IMR-90 (cell line): Measurements from ENCODE around the gene INTS11. TPM values are rescaled to one million over a fixed set of nuclear protein-coding genes. Genes with fewer than 3 reads are reported as not detected.
A peak's percentile ranks its signal among the peaks of the same experiment; 100 is the strongest.

Source experiments
- ATAC-seq: fragments of 200-7000 bp; cut with Tn5 transposase; 2 replicates; pipeline ENCODE4 v1.9.1; 2020; ENCODE audit warnings: low read depth, mild to moderate bottlenecking, moderate library complexity
- BruUV-seq: library from RNA; stranded (reverse); fragments of 400-500 nt; replicated peaks from 2 replicates; lab custom pipeline; 2021; lab: Mats Ljungman, UMichigan
- CTCF ChIA-PET: fragments of 300-600 bp; formaldehyde crosslinking; extraction: SDS; loops from one replicate; lab custom pipeline; 2021; ENCODE audit warnings: antibody characterized with exemption; lab: Yijun Ruan, JAX
- POLR2A ChIA-PET: fragments of 300-600 bp; sonication (Branson Sonifier 250); formaldehyde crosslinking; loops from one replicate; lab custom pipeline; 2022; ENCODE audit warnings: antibody characterized with exemption; ENCODE audit not compliant: unreplicated experiment; lab: Charles Lee
- DNase-seq: peaks from one replicate; pipeline ENCODE4 v3.0.0; 2013
- H2AFZ ChIP-seq: replicated peaks from 2 replicates; pipeline ENCODE3; 2013; ENCODE audit warnings: low read length, mild to moderate bottlenecking; ENCODE audit not compliant: poor library complexity
- H2AK5ac ChIP-seq: 2 replicates; pipeline ENCODE4 v1.6.1; 2013; ENCODE audit warnings: low read depth, low read length, inconsistent platforms
- H2AK9ac ChIP-seq: replicated peaks from 2 replicates; pipeline ENCODE3; 2013; ENCODE audit warnings: mild to moderate bottlenecking, low read depth, low read length, moderate library complexity; ENCODE audit not compliant: poor library complexity
- H2BK120ac ChIP-seq: 2 replicates; pipeline ENCODE4 v1.6.1; 2013; ENCODE audit warnings: low read depth, low read length, inconsistent platforms
- H2BK15ac ChIP-seq: 3 replicates; pipeline ENCODE4 v1.6.1; 2013; ENCODE audit warnings: low read depth, low read length, inconsistent platforms
- H2BK20ac ChIP-seq: 2 replicates; pipeline ENCODE4 v1.6.1; 2013; ENCODE audit warnings: low read depth, mild to moderate bottlenecking, inconsistent platforms, low read length, moderate library complexity
- H2BK5ac ChIP-seq: 2 replicates; pipeline ENCODE4 v1.6.1; 2013; ENCODE audit warnings: mild to moderate bottlenecking, low read depth, low read length, inconsistent platforms; ENCODE audit not compliant: poor library complexity, severe bottlenecking
- H3K14ac ChIP-seq: replicated peaks from 2 replicates; pipeline ENCODE4 v1.6.1; 2013; ENCODE audit warnings: low read depth, low read length, inconsistent platforms
- H3K18ac ChIP-seq: 2 replicates; pipeline ENCODE4 v1.6.1; 2013; ENCODE audit warnings: low read depth, low read length, control low read depth
- H3K23ac ChIP-seq: 2 replicates; pipeline ENCODE4 v1.6.1; 2013; ENCODE audit warnings: low read depth, low read length, inconsistent platforms
- H3K27ac ChIP-seq: 2 replicates; pipeline ENCODE4 v1.5.1; 2013; ENCODE audit warnings: mild to moderate bottlenecking, control low read depth, low read length; ENCODE audit not compliant: insufficient read depth
- H3K27me3 ChIP-seq: 2 replicates; pipeline ENCODE4 v1.6.1; 2013; ENCODE audit warnings: low read length; ENCODE audit not compliant: control insufficient read depth, insufficient read depth
- H3K36me3 ChIP-seq: 2 replicates; pipeline ENCODE4 v1.6.1; 2013; ENCODE audit warnings: low read length, mixed read lengths; ENCODE audit not compliant: control insufficient read depth, insufficient read depth
- H3K4ac ChIP-seq: 2 replicates; pipeline ENCODE4 v1.6.1; 2013; ENCODE audit warnings: low read depth, low read length, inconsistent platforms
- H3K4me1 ChIP-seq: 2 replicates; pipeline ENCODE4 v1.6.1; 2013; ENCODE audit warnings: low read length, mixed read lengths; ENCODE audit not compliant: control insufficient read depth, insufficient read depth
- H3K4me2 ChIP-seq: 2 replicates; pipeline ENCODE4 v1.6.1; 2013; ENCODE audit warnings: low read depth, mild to moderate bottlenecking, control low read depth, low read length, moderate library complexity
- H3K4me3 ChIP-seq: 2 replicates; pipeline ENCODE4 v1.5.1; 2013; ENCODE audit warnings: low read depth, mild to moderate bottlenecking, control low read depth, low read length, moderate library complexity; ENCODE audit not compliant: insufficient read depth
- H3K56ac ChIP-seq: 2 replicates; pipeline ENCODE4 v1.6.1; 2013; ENCODE audit warnings: low read length, inconsistent platforms; ENCODE audit not compliant: insufficient read depth; ENCODE audit errors: extremely low read depth
- H3K79me1 ChIP-seq, 2 experiments: 2 replicates each; pipeline ENCODE4 v1.6.1; 2013; ENCODE audit warnings: low read length in 2 of 2, inconsistent platforms in 1 of 2, low read depth in 1 of 2
- H3K9ac ChIP-seq: 2 replicates; pipeline ENCODE4 v1.6.1; 2013; ENCODE audit warnings: low read depth, low read length, control low read depth
- H3K9me1 ChIP-seq: 2 replicates; pipeline ENCODE4 v1.6.1; 2013; ENCODE audit warnings: low read length, inconsistent platforms; ENCODE audit not compliant: insufficient read depth
- H3K9me3 ChIP-seq: 2 replicates; pipeline ENCODE4 v1.6.1; 2013; ENCODE audit warnings: low read length; ENCODE audit not compliant: control insufficient read depth, insufficient read depth
- H4K20me1 ChIP-seq: 2 replicates; pipeline ENCODE4 v1.6.1; 2013; ENCODE audit warnings: low read length, inconsistent platforms; ENCODE audit not compliant: insufficient read depth
- H4K5ac ChIP-seq: 2 replicates; pipeline ENCODE4 v1.6.1; 2013; ENCODE audit warnings: mild to moderate bottlenecking, low read depth, low read length, control low read depth
- H4K8ac ChIP-seq, 2 experiments: 2 replicates each; pipeline ENCODE4 v1.6.1; 2013; ENCODE audit warnings: low read depth in 2 of 2, low read length in 2 of 2, control low read depth in 1 of 2, inconsistent platforms in 1 of 2
- H4K91ac ChIP-seq: 2 replicates; pipeline ENCODE4 v1.6.1; 2013; ENCODE audit warnings: low read depth, low read length, inconsistent platforms; ENCODE audit not compliant: insufficient read depth
- BHLHE40 ChIP-seq: fragments of 150-350 bp; IDR thresholded peaks from 2 replicates; pipeline ENCODE4 v1.6.1; 2016; ENCODE audit warnings: mild to moderate bottlenecking, low read depth, low read length
- CEBPB ChIP-seq: IDR thresholded peaks from 2 replicates; pipeline ENCODE4 v1.6.1; 2012; ENCODE audit warnings: low read depth, low read length, improper control_type of control experiment
- FOS ChIP-seq: fragments of 150-350 bp; IDR thresholded peaks from 2 replicates; pipeline ENCODE4 v1.6.1; 2016; ENCODE audit warnings: low read depth, low read length
- NFE2L2 ChIP-seq: fragments of 150-350 bp; IDR thresholded peaks from 2 replicates; pipeline ENCODE4 v1.6.1; 2016; ENCODE audit warnings: low read depth, mild to moderate bottlenecking, low read length
- RCOR1 ChIP-seq: IDR thresholded peaks from 2 replicates; pipeline ENCODE4 v1.6.1; 2012; ENCODE audit warnings: mild to moderate bottlenecking, low read length, improper control_type of control experiment; ENCODE audit not compliant: insufficient replicate concordance
- RFX5 ChIP-seq: IDR thresholded peaks from 2 replicates; pipeline ENCODE4 v1.8.0; 2012; ENCODE audit warnings: low read depth, mild to moderate bottlenecking, low read length, moderate library complexity
- SMC3 ChIP-seq: fragments of 150-350 bp; IDR thresholded peaks from 2 replicates; pipeline ENCODE4 v1.6.1; 2016; ENCODE audit warnings: low read depth, mild to moderate bottlenecking, antibody characterized with exemption, low read length, moderate library complexity
- WGBS, 2 experiments: methylation state at CpG; one replicate each; pipeline versions ENCODE4 v1.1.5 to v1.1.7; 2013; ENCODE audit warnings: missing lambda C conversion rate in 2 of 2; ENCODE audit not compliant: insufficient read length in 1 of 2; ENCODE audit errors: extremely low coverage in 2 of 2; 5-methylcytosine and 5-hydroxymethylcytosine counted together
- dilution Hi-C: fragments of 300-500 bp; cut with HindIII; formaldehyde crosslinking; loops from one replicate; pipeline ENCODE4 v1.14.3; 2018; ENCODE audit warnings: low sequenced_read_pairs; ENCODE audit not compliant: unreplicated experiment
- in situ Hi-C: fragments of 300-500 bp; cut with MboI; formaldehyde crosslinking; loops from 3 replicates; pipeline ENCODE4 v1.14.3; 2019; ENCODE audit warnings: low sequenced_read_pairs, inconsistent platforms, mixed read lengths
- intact Hi-C: fragments of 100-400 bp; cut with micrococcal nuclease; formaldehyde crosslinking; loops from 2 replicates; pipeline ENCODE4 v1.10.0; 2022
- microRNA-seq, 2 experiments: library from miRNA; stranded (forward) in 1 of 2; unstranded in 1 of 2; fragments of 10-50 nt in 1 of 2; fragments of <30 nt in 1 of 2; gene quantifications in 1 of 2; microRNA quantifications in 1 of 2; one replicate each; pipeline versions ENCODE3 to v1.1.0; 2013 to 2020; ENCODE audit not compliant: insufficient read depth in 1 of 2, insufficient read length in 1 of 2, unreplicated experiment in 1 of 2
- polyA plus RNA-seq, 3 experiments: library from polyadenylated mRNA; depleted of rRNA; stranded (reverse); fragments of >200 nt; gene quantifications; 2 replicates each; pipeline ENCODE4 v1.2.3, GENCODE V29; 2012; ENCODE audit warnings: low replicate concordance in 1 of 3
- small RNA-seq, 5 experiments: library from RNA; depleted of rRNA; stranded (forward); fragments of <200 nt; gene quantifications; one replicate each; pipeline ENCODE3, GENCODE V24; 2012
- total RNA-seq: library from RNA; depleted of rRNA; stranded (reverse); fragments of >200 nt; gene quantifications from 2 replicates; pipeline ENCODE4 v1.2.3, GENCODE V29; 2012; rRNA removed
- TF ChIP-seq, protein P1 (sequence below): fragments of 150-350 bp; IDR thresholded peaks from 2 replicates; pipeline ENCODE4 v1.6.1; 2016; ENCODE audit warnings: low read depth, mild to moderate bottlenecking, low read length, moderate library complexity, borderline replicate concordance

The INTS11 gene
- total and polyA plus RNA-seq, 2 of the 4 experiments (the other 2 are of a cell fraction), result 56.1 to 123 TPM

DNA sequence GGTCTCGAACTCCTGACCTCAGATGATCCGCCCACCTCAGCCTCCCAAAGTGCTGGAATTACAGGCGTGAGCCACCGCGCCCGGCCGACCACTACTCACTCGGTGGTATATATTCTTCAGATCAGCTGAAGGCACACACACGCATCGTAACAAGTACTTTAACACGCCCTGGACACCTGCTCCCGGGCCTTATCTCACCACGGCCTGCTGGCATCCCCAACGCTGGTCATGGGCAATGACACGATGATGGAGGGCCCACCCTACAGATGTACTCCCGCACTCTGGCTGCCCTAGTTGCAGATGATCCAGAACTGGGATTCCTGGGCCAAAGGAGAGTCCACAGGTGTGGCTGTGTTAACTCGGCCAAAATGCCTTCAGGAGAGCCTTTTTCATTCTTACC lies 62.4 kb downstream of the INTS11 start:
- intact Hi-C loops (no loop called here), dilution Hi-C loops (no loop called here), in situ Hi-C loops (no loop called here)
- Histone ChIP-seq H3K27me3 (no peaks in the 10 kb centered on the region), H3K36me3 (peaks cover 54% of the 10 kb centered on the region), H3K18ac (no peak overlapping the region), H3K56ac (no peak overlapping the region), H4K20me1 (peaks cover 13% of the 10 kb centered on the region), H3K9me3 (no peaks in the 10 kb centered on the region), H3K9me1 (peaks cover 29% of the 10 kb centered on the region), H2BK120ac (peak overlapping the region; percentile 99; the same call in 1 of the 2 replicates), H3K4me2 (no peak overlapping the region), H3K14ac (no peak overlapping the region; the same call in 1 of the 2 replicates), H4K91ac (peak overlapping the region; percentile 85), H2AFZ (no peak overlapping the region), H3K79me1 (peaks cover 32 to 73% of the 10 kb centered on the region in 2 experiments), H3K4me1 (peaks cover 43% of the 10 kb centered on the region), H4K8ac (no peak overlapping the region; a peak in 1 of 4 replicates), H3K4me3 (no peak overlapping the region), H2AK9ac (no peak overlapping the region), H2BK15ac (no peak overlapping the region), H2BK20ac (peak overlapping the region; percentile 63; the same call in 1 of the 2 replicates), H3K4ac (peak overlapping the region; percentile 97), H2AK5ac (peak overlapping the region; percentile 85; the same call in 1 of the 2 replicates), H3K27ac (peak overlapping the region; percentile 98), H4K5ac (peak overlapping the region; percentile 12; the same call in 1 of the 2 replicates), H3K23ac (no peak overlapping the region), H3K9ac (no peak overlapping the region), H2BK5ac (peak overlapping the region; percentile 100)
- ATAC-seq (no peak), DNase-seq (no peak)
- TF ChIP-seq, protein P1, sequence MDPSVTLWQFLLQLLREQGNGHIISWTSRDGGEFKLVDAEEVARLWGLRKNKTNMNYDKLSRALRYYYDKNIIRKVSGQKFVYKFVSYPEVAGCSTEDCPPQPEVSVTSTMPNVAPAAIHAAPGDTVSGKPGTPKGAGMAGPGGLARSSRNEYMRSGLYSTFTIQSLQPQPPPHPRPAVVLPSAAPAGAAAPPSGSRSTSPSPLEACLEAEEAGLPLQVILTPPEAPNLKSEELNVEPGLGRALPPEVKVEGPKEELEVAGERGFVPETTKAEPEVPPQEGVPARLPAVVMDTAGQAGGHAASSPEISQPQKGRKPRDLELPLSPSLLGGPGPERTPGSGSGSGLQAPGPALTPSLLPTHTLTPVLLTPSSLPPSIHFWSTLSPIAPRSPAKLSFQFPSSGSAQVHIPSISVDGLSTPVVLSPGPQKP, result no peak
- TF ChIP-seq SMC3 (no peak), RCOR1 (no peak), FOS (no peak), RFX5 (no peak), CEBPB (no peak), NFE2L2 (no peak), BHLHE40 (no peak)
- WGBS, 2 experiments, result 95% methylated on average over 14 of the region's 17 CpGs; no CpG with 5 or more reads in 1 of the 2 experiments
- BruUV-seq, result no TSS peak
- ChIA-PET POLR2A (no interaction called here), CTCF (no interaction called here)

Small RNA genes within 50 kb of the gene (microRNA-seq; reads per million reads assigned to microRNA genes)
- gene MIR6726 (ENCODE audit: insufficient read depth in 1 of 2, insufficient read length in 1 of 2, unreplicated experiment in 1 of 2) (2.2 to 6.2 reads per million in 2 experiments), gene MIR6727 (ENCODE audit: unreplicated experiment) (1.1 reads per million), gene MIR6808 (ENCODE audit: unreplicated experiment) (not detected)

Small RNA genes within 50 kb of the gene (small RNA-seq; reads per million reads assigned to genes)
- 0 reads per million in 5 experiments for gene MIR6726

Other genes starting within 250 kb of the INTS11 start
- 2.5 and 2.9 TPM in 2 replicates for gene C1orf159, start 208.6 kb downstream of the INTS11 start, total RNA-seq
- gene C1orf159, start 208.6 kb downstream of the INTS11 start, polyA plus RNA-seq (2012; rRNA removed), result 12.6 and 15.5 TPM in 2 replicates
- gene TTLL10, start 150.8 kb downstream of the INTS11 start, total RNA-seq, result not detected in 2 replicates
- not detected in 2 replicates for gene TTLL10, start 150.8 kb downstream of the INTS11 start, polyA plus RNA-seq (2012; rRNA removed)
- gene TNFRSF18, start 118.1 kb downstream of the INTS11 start, total RNA-seq, result 0.18 TPM in 1 of 2 replicates, not detected in the other
- 1.0 and 1.2 TPM in 2 replicates for gene TNFRSF18, start 118.1 kb downstream of the INTS11 start, polyA plus RNA-seq (2012; rRNA removed)
- gene TNFRSF4, start 110.5 kb downstream of the INTS11 start, total RNA-seq, result not detected in 2 replicates
- gene TNFRSF4, start 110.5 kb downstream of the INTS11 start, polyA plus RNA-seq (2012; rRNA removed), result 0.15 and 0.44 TPM in 2 replicates
- 57.0 and 69.4 TPM in 2 replicates for gene SDF4, start 92.7 kb downstream of the INTS11 start, total RNA-seq
- 250 and 252 TPM in 2 replicates for gene SDF4, start 92.7 kb downstream of the INTS11 start, polyA plus RNA-seq (2012; rRNA removed)
- gene B3GALT6, start 92.4 kb downstream of the INTS11 start, total RNA-seq, result 12.2 and 18.3 TPM in 2 replicates
- 23.0 and 29.2 TPM in 2 replicates for gene B3GALT6, start 92.4 kb downstream of the INTS11 start, polyA plus RNA-seq (2012; rRNA removed)
- 0.36 TPM in 1 of 2 replicates, not detected in the other for gene C1QTNF12, start 77.9 kb downstream of the INTS11 start, total RNA-seq
- 1.1 and 2.6 TPM in 2 replicates for gene C1QTNF12, start 77.9 kb downstream of the INTS11 start, polyA plus RNA-seq (2012; rRNA removed)
- 20.3 and 20.6 TPM in 2 replicates for gene UBE2J2, start 50.8 kb downstream of the INTS11 start, total RNA-seq
- gene UBE2J2, start 50.8 kb downstream of the INTS11 start, polyA plus RNA-seq (2012; rRNA removed), result 62.3 and 67.5 TPM in 2 replicates
- 0.18 and 0.28 TPM in 2 replicates for gene SCNN1D, start 44.2 kb downstream of the INTS11 start, total RNA-seq
- gene SCNN1D, start 44.2 kb downstream of the INTS11 start, polyA plus RNA-seq (2012; rRNA removed), result 3.7 and 4.4 TPM in 2 replicates
- gene ACAP3, start 16.7 kb downstream of the INTS11 start, total RNA-seq, result 13.3 and 15.3 TPM in 2 replicates
- 58.2 and 75.2 TPM in 2 replicates for gene ACAP3, start 16.7 kb downstream of the INTS11 start, polyA plus RNA-seq (2012; rRNA removed)
- 10.9 and 13.3 TPM in 2 replicates for gene PUSL1, start 16.1 kb downstream of the INTS11 start, total RNA-seq
- 33.0 and 43.6 TPM in 2 replicates for gene PUSL1, start 16.1 kb downstream of the INTS11 start, polyA plus RNA-seq (2012; rRNA removed)
- 2.7 and 3.1 TPM in 2 replicates for gene CPTP, start 142 bp upstream of the INTS11 start, total RNA-seq
- gene CPTP, start 142 bp upstream of the INTS11 start, polyA plus RNA-seq (2012; rRNA removed), result 12.1 and 15.4 TPM in 2 replicates
- under 0.01 TPM in 1 of 2 replicates, not detected in the other for gene TAS1R3, start 6.6 kb upstream of the INTS11 start, total RNA-seq
- 0.05 and 0.06 TPM in 2 replicates for gene TAS1R3, start 6.6 kb upstream of the INTS11 start, polyA plus RNA-seq (2012; rRNA removed)
- gene DVL1, start 24.8 kb upstream of the INTS11 start, total RNA-seq, result 27.2 and 27.5 TPM in 2 replicates
- gene DVL1, start 24.8 kb upstream of the INTS11 start, polyA plus RNA-seq (2012; rRNA removed), result 35.9 and 47.6 TPM in 2 replicates
- 92.5 and 97.8 TPM in 2 replicates for gene MXRA8, start 33.9 kb upstream of the INTS11 start, total RNA-seq
- 469 and 502 TPM in 2 replicates for gene MXRA8, start 33.9 kb upstream of the INTS11 start, polyA plus RNA-seq (2012; rRNA removed)
- 45.7 and 63.0 TPM in 2 replicates for gene AURKAIP1, start 50.5 kb upstream of the INTS11 start, total RNA-seq
- gene AURKAIP1, start 50.5 kb upstream of the INTS11 start, polyA plus RNA-seq (2012; rRNA removed), result 107 and 129 TPM in 2 replicates
- gene CCNL2, start 74.7 kb upstream of the INTS11 start, total RNA-seq, result 53.9 and 61.1 TPM in 2 replicates
- gene CCNL2, start 74.7 kb upstream of the INTS11 start, polyA plus RNA-seq (2012; rRNA removed), result 209 and 239 TPM in 2 replicates
- gene MRPL20, start 82.6 kb upstream of the INTS11 start, total RNA-seq, result 141 and 149 TPM in 2 replicates
- 157 and 172 TPM in 2 replicates for gene MRPL20, start 82.6 kb upstream of the INTS11 start, polyA plus RNA-seq (2012; rRNA removed)
- under 0.01 TPM in 1 of 2 replicates, not detected in the other for gene ANKRD65, start 96.6 kb upstream of the INTS11 start, total RNA-seq
- 0.09 and 0.11 TPM in 2 replicates for gene ANKRD65, start 96.6 kb upstream of the INTS11 start, polyA plus RNA-seq (2012; rRNA removed)
- 0.83 and 1.1 TPM in 2 replicates for gene VWA1, start 111.0 kb upstream of the INTS11 start, total RNA-seq
- 6.1 and 9.2 TPM in 2 replicates for gene VWA1, start 111.0 kb upstream of the INTS11 start, polyA plus RNA-seq (2012; rRNA removed)
- not detected in 2 replicates for gene ATAD3C, start 125.0 kb upstream of the INTS11 start, total RNA-seq
- not detected in 2 replicates for gene ATAD3C, start 125.0 kb upstream of the INTS11 start, polyA plus RNA-seq (2012; rRNA removed)
- gene ATAD3B, start 147.1 kb upstream of the INTS11 start, total RNA-seq, result 13.8 and 28.6 TPM in 2 replicates
- 29.0 and 38.7 TPM in 2 replicates for gene ATAD3B, start 147.1 kb upstream of the INTS11 start, polyA plus RNA-seq (2012; rRNA removed)
- 26.1 and 27.2 TPM in 2 replicates for gene ATAD3A, start 187.5 kb upstream of the INTS11 start, total RNA-seq
- 33.9 and 34.0 TPM in 2 replicates for gene ATAD3A, start 187.5 kb upstream of the INTS11 start, polyA plus RNA-seq (2012; rRNA removed)
- 1.1 and 1.6 TPM in 2 replicates for gene TMEM240, start 216.0 kb upstream of the INTS11 start, total RNA-seq
- 7.6 and 10.2 TPM in 2 replicates for gene TMEM240, start 216.0 kb upstream of the INTS11 start, polyA plus RNA-seq (2012; rRNA removed)